Activated CD8-positive, alpha-beta T cell treated with anti-CD3 and anti-CD28 coated beads for 36 hours (primary cell): Measurements from ENCODE around the gene PTPRN2. TPM values are rescaled to one million over a fixed set of nuclear protein-coding genes. Genes with fewer than 3 reads are reported as not detected.

Source experiments
- ATAC-seq: fragments of 200-7000 bp; cut with Tn5 transposase; one replicate; pipeline ENCODE4 v1.10.0; 2021; ENCODE audit warnings: mild to moderate bottlenecking, moderate library complexity
- CTCF ChIA-PET: fragments of 350-600 bp; sonication (Branson Sonifier 250); formaldehyde crosslinking; loops from one replicate; lab custom pipeline; 2021; ENCODE audit warnings: antibody characterized with exemption; lab: Charles Lee
- POLR2A ChIA-PET: fragments of 350-600 bp; sonication (Branson Sonifier 250); formaldehyde crosslinking; loops from one replicate; lab custom pipeline; 2021; ENCODE audit warnings: antibody characterized with exemption; lab: Charles Lee
- DNase-seq: peaks from one replicate; pipeline ENCODE4 v3.0.0-alpha.2; 2020
- H3K27ac Mint-ChIP-seq: one replicate; pipeline ENCODE4 v1.8.0; 2021; ENCODE audit warnings: mild to moderate bottlenecking, mixed read lengths
- H3K27me3 Mint-ChIP-seq: one replicate; pipeline ENCODE4 v1.8.0; 2021; ENCODE audit warnings: mixed read lengths
- H3K36me3 Mint-ChIP-seq: one replicate; pipeline ENCODE4 v1.8.0; 2021; ENCODE audit warnings: low read depth, mixed read lengths
- H3K4me1 Mint-ChIP-seq: one replicate; pipeline ENCODE4 v1.8.0; 2021; ENCODE audit warnings: low read depth, mixed read lengths
- H3K4me3 Mint-ChIP-seq: one replicate; pipeline ENCODE4 v1.8.0; 2021; ENCODE audit warnings: mild to moderate bottlenecking, moderate library complexity, mixed read lengths
- H3K9me3 Mint-ChIP-seq: one replicate; pipeline ENCODE4 v1.8.0; 2021; ENCODE audit warnings: mixed read lengths
- CTCF ChIP-seq: fragments of 200-600 bp; IDR thresholded peaks from one replicate; pipeline ENCODE4 v1.8.0; 2022; ENCODE audit warnings: antibody characterized with exemption, mild to moderate bottlenecking
- intact Hi-C: fragments of 100-400 bp; cut with micrococcal nuclease; formaldehyde crosslinking; loops from one replicate; pipeline ENCODE4 v1.10.0; 2022
- total RNA-seq, 2 experiments: library from RNA; stranded (reverse); gene quantifications; one replicate each; pipeline ENCODE4 v1.2.3, GENCODE V29; 2021

PTPRN2 gene
- total RNA-seq, 2 experiments from 2014 or later, result 0.49 to 0.65 TPM

- CTCF ChIA-PET, result interaction anchor here (0.6 to 1.0 kb wide), 4 partner anchors 41 to 383 kb away, joined by 3 read pairs; no protein-coding TSS in a partner anchor
These were observed 712.1 kb downstream of the PTPRN2 start for GRCh38 chr7:157875230-157876179.

GRCh38 chr7:157874870-157875229 lies 712.8 kb downstream of the PTPRN2 start:
- no peak for TF ChIP-seq CTCF
- peak; percentile 67 for ATAC-seq
- peaks cover 26% of the 10 kb centered on the region for H3K4me1 Mint-ChIP-seq
- H3K9me3 Mint-ChIP-seq, result no peaks in the 10 kb centered on the region
- no peak for DNase-seq
- no peaks in the 10 kb centered on the region for H3K27me3 Mint-ChIP-seq
- CTCF ChIA-PET, result interaction anchor here (0.6 to 1.0 kb wide), 4 partner anchors 40 to 382 kb away, joined by 3 read pairs; no protein-coding TSS in a partner anchor
- no peak overlapping the region for H3K27ac Mint-ChIP-seq
- POLR2A ChIA-PET, result no interaction called here
- peak overlapping the region; percentile 64 for H3K4me3 Mint-ChIP-seq
- no peaks in the 10 kb centered on the region for H3K36me3 Mint-ChIP-seq
- intact Hi-C loops, result loop anchor here (10.0 kb wide), 1 partner anchor 440 kb away; no protein-coding TSS in a partner anchor

More at GRCh38 chr7:157875230-157876179, 712.1 kb downstream of the PTPRN2 start:
- peak; percentile 60 for DNase-seq
- H3K27ac Mint-ChIP-seq, result no peak overlapping the region
- intact Hi-C loops, result loop anchor here (10.0 kb wide), 1 partner anchor 441 kb away; no protein-coding TSS in a partner anchor
- peaks cover 2% of the 10 kb centered on the region for H3K36me3 Mint-ChIP-seq
- peak; percentile 83 for TF ChIP-seq CTCF
- ATAC-seq, result peak; percentile 84
- no peaks in the 10 kb centered on the region for H3K27me3 Mint-ChIP-seq
- peak overlapping the region; percentile 64 for H3K4me3 Mint-ChIP-seq
- POLR2A ChIA-PET, result no interaction called here
- peaks cover 23% of the 10 kb centered on the region for H3K4me1 Mint-ChIP-seq
- peaks cover 4% of the 10 kb centered on the region for H3K9me3 Mint-ChIP-seq

GRCh38 chr7:157874208-157874816 lies 713.3 kb downstream of the PTPRN2 start:
- ChIA-PET POLR2A (no interaction called here), CTCF (interaction anchor here (0.8 kb wide), 2 partner anchors 39 to 155 kb away, joined by 3 read pairs; no protein-coding TSS in a partner anchor)
- ATAC-seq, result no peak
- Mint-ChIP-seq H3K4me3 (peak overlapping the region; percentile 64), H3K4me1 (peaks cover 26% of the 10 kb centered on the region), H3K27me3 (no peaks in the 10 kb centered on the region), H3K27ac (no peak overlapping the region), H3K9me3 (no peaks in the 10 kb centered on the region), H3K36me3 (no peaks in the 10 kb centered on the region)
- no peak for TF ChIP-seq CTCF
- no peak for DNase-seq
- intact Hi-C loops, result loop anchor here (10.0 kb wide), 1 partner anchor 440 kb away; no protein-coding TSS in a partner anchor

- no peaks in the 10 kb centered on the region for H3K9me3 Mint-ChIP-seq
- ATAC-seq, result no peak
- no peak overlapping the region for H3K27ac Mint-ChIP-seq
- H3K27me3 Mint-ChIP-seq, result no peaks in the 10 kb centered on the region
- H3K4me3 Mint-ChIP-seq, result no peak overlapping the region
- TF ChIP-seq CTCF, result no peak
- H3K4me1 Mint-ChIP-seq, result peaks cover 26% of the 10 kb centered on the region
- H3K36me3 Mint-ChIP-seq, result no peaks in the 10 kb centered on the region
- ChIA-PET POLR2A (no interaction called here), CTCF (no interaction called here)
- intact Hi-C loops, result loop anchor here (10.0 kb wide), 1 partner anchor 439 kb away; no protein-coding TSS in a partner anchor
- no peak for DNase-seq
These were observed 714.0 kb downstream of the PTPRN2 start for GRCh38 chr7:157873664-157874063.
